ENCODE results near the gene C19orf25.

C19orf25 gene

DNA sequence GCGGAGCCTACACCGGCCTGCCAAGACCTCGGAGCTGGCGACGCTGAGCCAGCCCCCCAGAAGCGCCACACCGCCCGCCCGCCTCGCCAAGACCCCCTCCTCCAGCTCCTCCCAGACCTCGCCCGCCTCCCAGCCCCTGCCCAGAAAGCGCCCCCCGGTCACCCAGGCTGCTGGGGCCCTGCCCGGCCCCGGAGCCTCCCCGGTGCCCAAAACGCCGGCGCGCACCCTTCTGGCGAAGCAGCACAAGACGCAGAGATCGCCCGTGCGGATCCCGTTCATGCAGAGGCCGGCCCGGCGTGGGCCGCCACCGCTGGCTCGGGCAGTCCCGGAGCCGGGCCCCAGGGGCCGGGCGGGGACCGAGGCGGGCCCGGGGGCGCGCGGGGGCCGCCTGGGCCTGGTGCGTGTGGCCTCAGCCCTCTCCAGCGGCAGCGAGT lies 10.2 kb downstream of the C19orf25 start:
- Histone ChIP-seq H3K4me3 (ENCODE audit: low read length) (no peak overlapping the region), H3K27me3 (ENCODE audit: control insufficient read depth, insufficient read depth, low read length) (peaks cover 83% of the 10 kb centered on the region), H3K4me1 (ENCODE audit: control insufficient read depth, insufficient read depth, low read length) (peaks cover 51% of the 10 kb centered on the region)

DNA sequence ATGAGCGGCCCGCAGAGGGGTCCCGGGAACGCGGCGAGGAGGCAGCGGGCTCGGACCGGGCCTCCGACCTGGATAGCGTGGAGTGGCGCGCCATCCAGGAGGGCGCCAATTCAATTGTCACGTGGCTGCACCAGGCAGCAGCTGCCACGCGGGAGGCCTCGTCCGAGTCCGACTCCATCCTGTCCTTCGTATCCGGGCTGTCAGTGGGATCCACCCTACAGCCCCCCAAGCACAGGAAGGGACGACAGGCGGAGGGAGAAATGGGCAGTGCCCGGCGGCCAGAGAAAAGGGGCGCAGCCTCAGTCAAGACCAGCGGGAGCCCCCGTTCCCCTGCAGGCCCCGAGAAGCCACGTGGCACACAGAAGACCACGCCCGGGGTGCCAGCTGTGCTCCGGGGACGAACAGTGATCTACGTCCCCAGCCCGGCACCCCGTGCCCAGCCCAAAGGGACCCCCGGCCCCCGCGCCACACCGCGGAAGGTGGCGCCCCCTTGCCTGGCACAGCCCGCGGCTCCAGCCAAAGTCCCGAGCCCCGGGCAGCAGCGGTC lies 10.7 kb downstream of the C19orf25 start:
- no peak overlapping the region for H3K9ac ChIP-seq (ENCODE audit: low read length)
- no peaks in the 10 kb centered on the region for H3K36me3 ChIP-seq (ENCODE audit: control insufficient read depth, insufficient read depth, low read length)
- no peaks in the 10 kb centered on the region for H3K9me3 ChIP-seq (ENCODE audit: control insufficient read depth, low read length)
- peaks cover 51% of the 10 kb centered on the region for H3K4me1 ChIP-seq (ENCODE audit: control insufficient read depth, insufficient read depth, low read length)
- H3K4me3 ChIP-seq (ENCODE audit: low read length): no peak overlapping the region
- peaks cover 78% of the 10 kb centered on the region for H3K27me3 ChIP-seq (ENCODE audit: control insufficient read depth, insufficient read depth, low read length)

More for the DNA sequence above, 10.2 kb downstream of the C19orf25 start:
- no peaks in the 10 kb centered on the region for H3K9me3 ChIP-seq (ENCODE audit: control insufficient read depth, low read length)
- H3K9ac ChIP-seq (ENCODE audit: low read length): no peak overlapping the region
- no peaks in the 10 kb centered on the region for H3K36me3 ChIP-seq (ENCODE audit: control insufficient read depth, insufficient read depth, low read length)

DNA sequence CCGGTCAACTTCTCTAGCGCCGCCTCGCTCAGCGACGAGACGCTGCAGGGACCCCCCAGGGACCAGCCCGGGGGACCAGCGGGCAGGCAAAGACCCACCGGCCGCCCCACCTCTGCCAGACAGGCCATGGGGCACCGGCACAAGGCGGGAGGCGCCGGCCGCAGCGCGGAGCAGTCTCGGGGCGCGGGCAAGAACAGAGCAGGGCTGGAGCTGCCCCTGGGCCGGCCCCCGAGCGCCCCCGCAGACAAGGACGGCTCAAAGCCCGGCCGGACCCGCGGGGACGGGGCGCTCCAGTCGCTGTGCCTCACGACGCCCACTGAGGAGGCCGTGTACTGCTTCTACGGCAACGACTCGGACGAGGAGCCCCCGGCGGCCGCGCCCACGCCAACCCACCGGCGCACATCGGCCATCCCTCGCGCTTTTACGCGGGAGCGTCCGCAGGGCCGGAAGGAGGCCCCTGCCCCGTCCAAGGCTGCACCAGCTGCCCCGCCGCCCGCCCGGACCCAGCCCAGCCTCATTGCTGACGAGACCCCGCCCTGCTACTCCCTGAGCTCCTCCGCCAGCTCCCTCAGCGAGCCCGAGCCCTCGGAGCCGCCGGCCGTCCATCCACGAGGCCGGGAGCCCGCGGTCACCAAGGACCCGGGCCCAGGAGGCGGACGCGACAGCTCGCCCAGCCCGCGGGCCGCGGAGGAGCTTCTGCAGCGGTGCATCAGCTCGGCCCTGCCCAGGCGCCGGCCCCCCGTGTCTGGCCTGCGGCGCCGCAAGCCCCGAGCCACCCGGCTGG lies 11.3 kb downstream of the C19orf25 start:
- H3K4me3 ChIP-seq (ENCODE audit: low read length): no peak overlapping the region
- H3K27me3 ChIP-seq (ENCODE audit: control insufficient read depth, insufficient read depth, low read length): peaks cover 71% of the 10 kb centered on the region
- H3K9me3 ChIP-seq (ENCODE audit: control insufficient read depth, low read length): no peaks in the 10 kb centered on the region
- peaks cover 51% of the 10 kb centered on the region for H3K4me1 ChIP-seq (ENCODE audit: control insufficient read depth, insufficient read depth, low read length)
- H3K9ac ChIP-seq (ENCODE audit: low read length): no peak overlapping the region
- H3K36me3 ChIP-seq (ENCODE audit: control insufficient read depth, insufficient read depth, low read length): no peaks in the 10 kb centered on the region

DNA sequence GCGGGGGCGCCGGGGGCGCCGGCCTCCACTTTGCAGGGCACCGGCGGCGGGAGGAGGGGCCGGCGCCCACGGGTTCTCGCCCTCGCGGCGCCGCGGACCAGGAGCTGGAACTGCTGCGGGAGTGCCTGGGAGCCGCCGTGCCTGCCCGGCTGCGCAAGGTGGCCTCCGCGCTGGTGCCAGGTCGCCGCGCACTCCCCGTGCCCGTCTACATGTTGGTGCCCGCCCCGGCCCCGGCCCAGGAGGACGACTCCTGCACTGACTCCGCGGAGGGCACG lies 11.9 kb downstream of the C19orf25 start:
- Histone ChIP-seq H3K9ac (ENCODE audit: low read length) (no peak overlapping the region), H3K9me3 (ENCODE audit: control insufficient read depth, low read length) (no peaks in the 10 kb centered on the region), H3K27me3 (ENCODE audit: control insufficient read depth, insufficient read depth, low read length) (peaks cover 66% of the 10 kb centered on the region), H3K4me3 (ENCODE audit: low read length) (no peak overlapping the region), H3K36me3 (ENCODE audit: control insufficient read depth, insufficient read depth, low read length) (no peaks in the 10 kb centered on the region), H3K4me1 (ENCODE audit: control insufficient read depth, insufficient read depth, low read length) (peaks cover 49% of the 10 kb centered on the region)

DNA sequence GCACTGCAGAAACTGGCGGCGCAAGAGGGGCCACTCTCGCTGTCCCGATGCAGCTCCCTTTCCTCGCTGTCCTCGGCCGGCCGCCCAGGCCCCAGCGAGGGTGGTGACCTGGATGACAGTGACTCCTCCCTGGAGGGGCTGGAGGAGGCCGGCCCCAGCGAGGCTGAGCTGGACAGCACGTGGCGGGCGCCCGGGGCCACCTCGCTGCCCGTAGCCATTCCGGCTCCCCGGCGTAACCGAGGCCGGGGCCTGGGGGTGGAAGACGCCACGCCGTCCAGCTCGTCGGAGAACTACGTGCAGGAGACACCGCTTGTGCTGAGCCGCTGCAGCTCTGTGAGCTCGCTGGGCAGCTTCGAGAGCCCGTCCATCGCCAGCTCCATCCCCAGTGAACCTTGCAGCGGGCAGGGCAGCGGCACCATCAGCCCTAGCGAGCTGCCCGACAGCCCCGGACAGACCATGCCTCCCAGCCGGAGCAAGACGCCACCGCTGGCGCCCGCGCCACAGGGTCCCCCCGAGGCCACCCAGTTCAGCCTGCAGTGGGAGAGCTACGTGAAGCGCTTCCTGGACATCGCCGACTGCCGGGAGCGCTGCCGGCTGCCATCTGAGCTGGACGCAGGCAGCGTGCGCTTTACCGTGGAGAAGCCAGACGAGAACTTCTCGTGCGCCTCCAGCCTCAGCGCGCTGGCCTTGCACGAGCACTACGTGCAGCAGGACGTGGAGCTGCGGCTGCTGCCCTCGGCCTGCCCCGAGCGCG lies 12.4 kb downstream of the C19orf25 start:
- H3K4me1 ChIP-seq (ENCODE audit: control insufficient read depth, insufficient read depth, low read length): peaks cover 45% of the 10 kb centered on the region
- H3K9me3 ChIP-seq (ENCODE audit: control insufficient read depth, low read length): no peaks in the 10 kb centered on the region
- no peaks in the 10 kb centered on the region for H3K36me3 ChIP-seq (ENCODE audit: control insufficient read depth, insufficient read depth, low read length)
- peaks cover 61% of the 10 kb centered on the region for H3K27me3 ChIP-seq (ENCODE audit: control insufficient read depth, insufficient read depth, low read length)
- no peak overlapping the region for H3K4me3 ChIP-seq (ENCODE audit: low read length)
- H3K9ac ChIP-seq (ENCODE audit: low read length): no peak overlapping the region

DNA sequence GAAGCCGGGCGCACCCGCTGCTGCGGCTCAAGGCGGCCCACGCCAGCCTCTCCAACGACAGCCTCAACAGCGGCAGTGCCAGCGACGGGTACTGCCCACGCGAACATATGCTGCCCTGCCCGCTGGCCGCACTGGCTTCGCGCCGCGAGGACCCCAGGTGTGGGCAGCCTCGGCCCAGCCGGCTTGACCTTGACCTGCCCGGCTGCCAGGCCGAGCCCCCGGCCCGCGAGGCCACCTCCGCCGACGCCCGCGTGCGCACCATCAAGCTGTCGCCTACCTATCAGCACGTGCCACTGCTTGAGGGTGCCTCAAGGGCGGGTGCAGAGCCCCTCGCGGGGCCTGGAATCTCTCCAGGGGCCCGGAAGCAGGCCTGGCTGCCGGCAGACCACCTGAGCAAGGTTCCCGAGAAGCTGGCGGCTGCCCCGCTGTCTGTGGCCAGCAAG lies 13.0 kb downstream of the C19orf25 start:
- H3K4me3 ChIP-seq (ENCODE audit: low read length): no peak overlapping the region
- H3K36me3 ChIP-seq (ENCODE audit: control insufficient read depth, insufficient read depth, low read length): no peaks in the 10 kb centered on the region
- H3K9me3 ChIP-seq (ENCODE audit: control insufficient read depth, low read length): no peaks in the 10 kb centered on the region
- no peak overlapping the region for H3K9ac ChIP-seq (ENCODE audit: low read length)
- H3K27me3 ChIP-seq (ENCODE audit: control insufficient read depth, insufficient read depth, low read length): peaks cover 55% of the 10 kb centered on the region
- peaks cover 39% of the 10 kb centered on the region for H3K4me1 ChIP-seq (ENCODE audit: control insufficient read depth, insufficient read depth, low read length)

DNA sequence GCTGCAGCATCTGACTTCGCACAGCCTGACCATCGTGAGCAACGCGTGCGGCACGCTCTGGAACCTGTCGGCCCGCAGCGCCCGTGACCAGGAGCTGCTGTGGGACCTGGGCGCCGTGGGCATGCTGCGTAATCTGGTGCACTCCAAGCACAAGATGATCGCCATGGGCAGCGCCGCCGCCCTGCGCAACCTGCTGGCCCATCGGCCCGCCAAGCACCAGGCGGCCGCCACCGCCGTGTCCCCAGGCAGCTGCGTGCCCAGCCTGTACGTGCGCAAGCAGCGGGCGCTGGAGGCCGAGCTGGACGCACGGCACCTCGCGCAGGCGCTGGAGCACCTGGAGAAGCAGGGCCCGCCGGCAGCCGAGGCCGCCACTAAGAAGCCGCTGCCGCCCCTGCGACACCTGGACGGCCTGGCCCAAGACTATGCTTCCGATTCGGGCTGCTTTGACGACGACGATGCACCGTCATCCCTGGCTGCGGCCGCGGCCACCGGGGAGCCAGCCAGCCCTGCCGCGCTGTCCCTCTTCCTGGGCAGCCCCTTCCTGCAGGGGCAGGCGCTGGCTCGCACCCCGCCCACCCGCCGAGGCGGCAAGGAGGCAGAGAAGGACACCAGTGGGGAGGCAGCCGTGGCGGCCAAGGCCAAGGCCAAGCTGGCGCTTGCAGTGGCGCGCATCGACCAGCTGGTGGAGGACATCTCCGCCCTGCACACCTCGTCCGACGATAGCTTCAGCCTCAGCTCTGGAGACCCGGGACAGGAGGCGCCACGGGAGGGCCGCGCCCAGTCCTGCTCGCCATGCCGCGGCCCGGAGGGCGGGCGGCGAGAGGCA lies 13.6 kb downstream of the C19orf25 start:
- H3K9ac ChIP-seq (ENCODE audit: low read length): no peak overlapping the region
- H3K4me3 ChIP-seq (ENCODE audit: low read length): no peak overlapping the region
- peaks cover 48% of the 10 kb centered on the region for H3K27me3 ChIP-seq (ENCODE audit: control insufficient read depth, insufficient read depth, low read length)
- H3K9me3 ChIP-seq (ENCODE audit: control insufficient read depth, low read length): no peaks in the 10 kb centered on the region
- peaks cover 32% of the 10 kb centered on the region for H3K4me1 ChIP-seq (ENCODE audit: control insufficient read depth, insufficient read depth, low read length)
- H3K36me3 ChIP-seq (ENCODE audit: control insufficient read depth, insufficient read depth, low read length): no peaks in the 10 kb centered on the region

DNA sequence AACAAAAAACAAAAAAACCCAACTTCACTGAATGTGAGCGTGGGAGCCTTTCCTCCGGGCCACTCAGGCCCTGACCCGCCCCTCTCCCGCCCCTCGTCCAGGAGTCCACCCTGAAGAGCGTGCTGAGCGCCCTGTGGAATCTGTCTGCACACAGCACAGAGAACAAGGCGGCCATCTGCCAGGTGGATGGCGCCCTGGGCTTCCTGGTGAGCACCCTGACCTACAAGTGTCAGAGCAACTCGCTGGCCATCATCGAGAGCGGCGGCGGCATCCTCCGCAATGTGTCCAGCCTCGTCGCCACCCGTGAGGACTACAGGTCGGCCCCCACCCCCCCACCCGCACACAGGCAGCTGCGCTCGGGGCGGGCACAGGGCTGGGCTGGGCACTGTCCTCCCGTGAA lies 17.2 kb downstream of the C19orf25 start:
- H3K27me3 ChIP-seq (ENCODE audit: control insufficient read depth, insufficient read depth, low read length): peaks cover 40% of the 10 kb centered on the region
- H3K9me3 ChIP-seq (ENCODE audit: control insufficient read depth, low read length): no peaks in the 10 kb centered on the region
- no peaks in the 10 kb centered on the region for H3K36me3 ChIP-seq (ENCODE audit: control insufficient read depth, insufficient read depth, low read length)
- H3K4me1 ChIP-seq (ENCODE audit: control insufficient read depth, insufficient read depth, low read length): peaks cover 19% of the 10 kb centered on the region
- H3K9ac ChIP-seq (ENCODE audit: low read length): no peak overlapping the region
- no peak overlapping the region for H3K4me3 ChIP-seq (ENCODE audit: low read length)

DNA sequence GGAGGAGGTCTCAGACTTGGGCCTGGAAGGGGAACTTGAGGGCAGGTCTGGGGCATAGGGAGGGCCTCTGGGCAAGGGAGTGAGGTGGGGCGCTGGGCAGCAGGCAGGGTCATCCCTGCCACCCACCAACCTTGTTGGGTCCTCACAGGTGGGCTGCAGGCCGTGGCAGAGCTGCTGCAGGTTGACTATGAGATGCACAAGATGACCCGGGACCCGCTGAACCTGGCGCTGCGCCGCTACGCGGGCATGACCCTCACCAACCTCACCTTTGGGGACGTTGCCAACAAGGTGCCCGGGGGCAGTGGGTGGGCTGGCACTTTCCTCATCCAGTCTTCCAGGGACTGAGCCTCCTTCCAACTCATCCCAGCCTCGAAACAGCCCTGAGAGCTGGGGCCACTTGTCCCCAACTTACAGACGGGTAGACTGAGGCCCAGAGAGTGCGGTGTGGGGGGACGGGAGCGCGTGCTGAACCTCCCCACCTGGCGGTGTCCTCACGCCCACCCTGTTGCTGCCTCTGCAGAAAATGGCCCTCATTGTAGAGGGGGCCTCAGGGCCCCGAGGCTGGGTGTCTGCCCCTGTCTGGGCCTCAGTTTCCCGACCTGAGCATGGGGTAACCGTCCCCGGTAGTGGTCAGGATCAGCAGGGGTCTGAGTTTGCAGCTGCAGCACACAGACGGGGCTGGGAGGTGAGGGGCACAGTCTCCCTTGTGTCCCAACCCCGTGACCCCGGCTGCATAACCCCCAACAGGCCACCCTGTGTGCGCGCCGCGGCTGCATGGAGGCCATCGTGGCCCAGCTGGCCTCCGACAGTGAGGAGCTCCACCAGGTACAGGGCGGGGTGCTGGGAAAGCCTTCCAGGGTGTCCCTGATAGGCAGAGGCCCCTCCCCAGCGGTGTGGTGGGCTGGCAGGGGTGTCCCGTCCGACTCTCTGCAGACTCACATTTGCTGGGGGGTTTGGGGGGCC lies 18.7 kb downstream of the C19orf25 start:
- Histone ChIP-seq H3K9me3 (ENCODE audit: control insufficient read depth, low read length) (no peaks in the 10 kb centered on the region), H3K4me1 (ENCODE audit: control insufficient read depth, insufficient read depth, low read length) (peaks cover 21% of the 10 kb centered on the region), H3K36me3 (ENCODE audit: control insufficient read depth, insufficient read depth, low read length) (no peaks in the 10 kb centered on the region), H3K4me3 (ENCODE audit: low read length) (no peak overlapping the region), H3K27me3 (ENCODE audit: control insufficient read depth, insufficient read depth, low read length) (peaks cover 40% of the 10 kb centered on the region), H3K9ac (ENCODE audit: low read length) (no peak overlapping the region)

DNA sequence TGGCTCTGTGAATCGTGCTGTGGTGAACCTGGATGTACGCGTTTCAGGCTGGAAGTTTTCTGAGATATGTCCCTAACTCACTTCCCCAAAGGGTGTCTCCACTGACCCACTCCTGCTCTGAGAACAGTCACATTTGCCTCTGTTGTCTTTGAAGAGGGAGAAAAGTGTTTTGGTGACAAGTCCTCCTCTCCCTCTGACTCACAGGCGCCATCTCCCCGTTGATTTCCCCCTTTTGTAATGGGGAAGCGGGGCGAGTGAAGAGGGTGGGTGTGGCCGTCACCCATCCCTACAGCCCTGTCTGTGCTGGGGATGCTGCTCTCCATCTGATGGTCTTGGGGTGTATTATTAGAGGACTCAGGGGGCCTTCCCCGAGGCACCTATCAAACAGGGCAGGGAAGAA lies 19.5 kb downstream of the C19orf25 start:
- peaks cover 26% of the 10 kb centered on the region for H3K4me1 ChIP-seq (ENCODE audit: control insufficient read depth, insufficient read depth, low read length)
- peaks cover 40% of the 10 kb centered on the region for H3K27me3 ChIP-seq (ENCODE audit: control insufficient read depth, insufficient read depth, low read length)
- no peaks in the 10 kb centered on the region for H3K9me3 ChIP-seq (ENCODE audit: control insufficient read depth, low read length)
- no peaks in the 10 kb centered on the region for H3K36me3 ChIP-seq (ENCODE audit: control insufficient read depth, insufficient read depth, low read length)
- no peak overlapping the region for H3K9ac ChIP-seq (ENCODE audit: low read length)
- no peak overlapping the region for H3K4me3 ChIP-seq (ENCODE audit: low read length)

DNA sequence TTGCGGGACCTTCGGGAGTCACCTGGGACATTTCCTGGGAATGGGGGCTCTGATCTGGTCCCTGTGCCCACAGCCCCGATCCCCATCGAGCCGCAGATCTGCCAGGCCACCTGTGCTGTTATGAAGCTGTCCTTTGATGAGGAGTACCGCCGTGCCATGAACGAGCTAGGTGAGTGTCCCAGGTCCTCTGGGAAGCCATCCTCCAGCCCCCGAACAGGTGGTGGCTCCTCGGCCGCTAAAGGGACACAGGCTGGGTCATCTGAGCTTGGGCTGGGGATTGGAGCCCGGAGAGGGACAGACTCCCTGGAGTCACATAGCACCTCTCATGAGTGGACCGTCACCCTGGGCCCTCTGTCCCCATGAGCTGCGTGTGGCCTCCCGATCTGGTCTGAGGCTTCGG lies 21.1 kb downstream of the C19orf25 start:
- Histone ChIP-seq H3K27me3 (ENCODE audit: control insufficient read depth, insufficient read depth, low read length) (peaks cover 55% of the 10 kb centered on the region), H3K4me1 (ENCODE audit: control insufficient read depth, insufficient read depth, low read length) (peaks cover 32% of the 10 kb centered on the region)

More for the DNA sequence above, 21.1 kb downstream of the C19orf25 start:
- H3K36me3 ChIP-seq (ENCODE audit: control insufficient read depth, insufficient read depth, low read length): no peaks in the 10 kb centered on the region
- H3K4me3 ChIP-seq (ENCODE audit: low read length): no peak overlapping the region
- no peaks in the 10 kb centered on the region for H3K9me3 ChIP-seq (ENCODE audit: control insufficient read depth, low read length)
- H3K9ac ChIP-seq (ENCODE audit: low read length): no peak overlapping the region
